ENCODE results near the gene COMMD2.

Gene COMMD2

DNA sequence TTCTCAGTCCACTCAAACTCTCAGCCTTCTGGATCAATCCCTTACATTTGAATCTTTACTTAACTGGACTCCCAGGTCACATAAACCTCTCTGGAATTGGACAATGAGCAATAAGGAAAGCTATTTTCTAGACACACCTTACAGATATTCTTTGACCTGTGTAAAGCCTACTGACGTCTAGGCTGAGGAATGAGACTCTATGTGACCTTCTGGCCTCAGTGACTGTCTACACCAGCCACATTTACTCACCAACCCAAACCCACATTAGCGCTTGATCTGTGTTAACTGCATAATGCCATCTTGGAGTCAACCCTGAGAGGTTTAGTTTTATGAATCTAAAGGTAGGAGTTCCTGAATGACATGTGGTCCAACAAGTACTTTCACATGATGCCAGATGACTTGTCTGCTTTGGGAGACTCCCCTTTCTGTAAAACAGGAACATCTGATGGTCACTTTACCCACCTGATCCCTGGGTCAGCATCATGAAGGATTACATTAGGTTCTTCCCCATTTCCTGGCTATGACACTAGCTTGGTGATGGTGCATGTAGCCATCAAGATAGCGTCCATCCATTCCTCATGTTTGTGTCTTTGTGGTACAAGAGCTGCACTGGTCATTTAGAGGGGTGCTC, 11.4 kb upstream of the COMMD2 start:
- DNase-seq, result no peak

DNA sequence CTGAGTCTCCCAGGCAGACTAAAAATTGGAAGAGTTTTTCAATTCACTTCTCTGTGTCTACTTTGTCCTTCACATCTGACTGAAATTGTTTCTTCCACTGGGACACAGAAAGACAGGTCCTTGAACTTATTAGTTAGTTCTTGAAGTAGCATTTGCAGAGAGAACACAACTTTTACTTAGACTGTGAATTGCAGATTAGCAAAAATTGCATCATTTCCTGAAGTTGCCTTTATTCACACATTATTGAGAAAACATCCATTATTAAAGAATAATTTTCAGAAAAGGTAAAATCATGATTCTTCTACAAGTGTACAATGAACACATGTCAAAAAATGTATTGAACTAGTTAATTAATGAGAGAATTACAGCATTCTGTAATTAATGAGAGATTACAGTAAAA, 1.4 kb upstream of the COMMD2 start:
- no peak for DNase-seq

DNA sequence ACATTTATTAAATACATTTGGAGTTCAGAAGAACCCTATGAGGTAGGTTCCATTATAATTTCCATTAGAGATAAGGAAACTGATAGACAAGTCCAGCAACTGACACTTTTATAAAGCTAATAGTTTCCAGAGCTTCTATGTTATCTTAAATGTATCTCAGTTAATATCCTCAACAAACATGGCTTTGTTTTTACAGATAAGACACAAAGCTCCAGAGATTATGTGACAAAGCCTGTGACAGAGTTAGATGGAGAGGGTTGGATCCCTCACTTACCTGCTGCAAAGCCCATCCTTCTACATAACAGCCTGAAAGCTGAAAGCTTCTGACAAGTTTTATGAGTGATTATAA, 473 bp upstream of the COMMD2 start:
- DNase-seq, result no peak

DNA sequence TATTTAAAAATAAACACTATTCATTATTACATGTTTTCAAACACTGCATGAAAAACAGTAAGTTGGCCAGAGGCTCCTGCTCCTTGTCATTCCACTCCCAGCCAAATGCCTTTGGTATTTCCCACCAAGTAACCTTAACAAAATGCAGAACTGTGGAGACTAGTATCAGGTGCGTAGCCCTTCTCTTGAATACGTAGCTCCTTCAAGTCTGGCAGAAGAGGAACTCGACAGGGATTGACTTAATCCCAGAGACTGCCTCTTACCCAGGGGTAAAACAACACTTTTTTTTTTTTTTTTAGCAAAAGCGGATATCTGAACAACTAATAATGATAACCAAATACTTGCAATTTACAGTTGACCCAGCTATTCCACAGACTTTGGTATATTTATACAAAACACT, 738 bp downstream of the COMMD2 start:
- DNase-seq, result no peak

DNA sequence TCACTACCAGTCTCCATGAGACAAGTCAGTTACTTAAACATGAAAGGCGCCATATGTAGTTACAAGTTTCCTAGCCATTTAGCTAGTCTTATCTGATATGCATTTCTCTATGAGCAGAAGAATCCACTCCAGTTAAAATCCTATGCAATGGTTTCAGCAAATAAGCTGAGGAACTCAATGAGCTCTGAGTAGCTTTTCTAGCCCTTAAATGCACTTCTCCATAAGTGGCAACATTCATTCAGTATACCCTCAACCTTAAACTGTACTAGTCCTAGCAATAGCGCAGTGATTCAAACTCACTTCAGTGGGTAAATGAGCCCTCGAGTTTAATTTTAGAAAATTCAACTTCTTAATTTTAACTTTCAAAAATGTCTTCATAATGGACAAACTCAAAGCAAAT, 7.7 kb downstream of the COMMD2 start:
- no peak for DNase-seq

DNA sequence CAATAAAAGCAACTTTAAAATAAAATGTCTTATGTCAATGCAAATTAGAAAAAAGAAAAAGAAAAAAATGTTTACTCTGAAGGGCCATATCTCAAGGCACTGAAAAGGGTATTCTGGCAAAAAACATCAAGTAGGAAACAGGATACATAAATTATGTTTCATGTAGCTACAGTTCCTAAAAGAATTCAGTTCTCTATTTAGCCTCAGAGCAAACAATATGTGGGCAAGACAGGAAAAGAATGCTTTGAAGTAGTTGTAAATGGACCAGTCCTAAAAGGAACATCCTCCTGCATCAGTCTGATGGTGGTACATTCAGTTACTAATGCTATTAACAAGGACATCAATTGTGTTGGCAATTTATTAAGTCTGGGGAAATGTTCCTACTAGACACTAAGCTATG, 8.1 kb downstream of the COMMD2 start:
- DNase-seq, result no peak

DNA sequence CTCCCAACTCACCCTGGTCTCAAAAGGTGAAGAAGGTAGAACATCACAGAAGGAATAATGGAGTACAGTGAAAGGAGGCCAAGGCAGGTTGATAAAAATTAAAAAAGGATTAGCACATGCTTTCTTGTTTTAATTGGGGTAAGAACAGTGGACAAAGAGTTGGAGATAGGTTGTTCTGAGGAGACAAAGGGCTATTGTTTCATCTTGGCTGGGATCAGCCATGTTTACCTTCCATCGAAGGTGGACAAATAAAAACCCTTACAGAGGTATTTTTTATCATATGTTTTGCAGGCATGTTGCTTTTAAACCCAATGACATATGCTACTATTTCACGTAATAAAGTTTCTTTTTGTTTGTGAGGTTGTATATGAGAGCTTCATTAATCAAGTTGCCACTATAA, 12.9 kb downstream of the COMMD2 start:
- no peak for DNase-seq

DNA sequence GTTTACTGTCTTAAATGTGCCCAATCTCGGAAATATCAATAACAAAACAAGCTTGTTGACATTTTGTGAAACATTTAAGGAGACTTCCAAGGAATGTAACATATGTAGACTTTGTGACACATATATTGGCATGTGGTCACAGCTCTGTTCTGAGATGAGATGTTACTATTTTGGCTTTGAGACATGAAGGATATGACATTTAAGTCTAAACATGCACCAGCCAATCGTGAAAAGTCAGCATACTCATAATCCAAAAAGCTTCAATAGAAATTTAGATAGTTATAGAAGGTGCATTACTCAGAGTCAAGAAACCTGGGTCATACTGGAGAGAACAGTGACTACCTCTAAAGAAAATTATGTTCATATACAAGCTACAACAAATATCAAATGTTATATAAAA, 13.4 kb downstream of the COMMD2 start:
- DNase-seq, result no peak

DNA sequence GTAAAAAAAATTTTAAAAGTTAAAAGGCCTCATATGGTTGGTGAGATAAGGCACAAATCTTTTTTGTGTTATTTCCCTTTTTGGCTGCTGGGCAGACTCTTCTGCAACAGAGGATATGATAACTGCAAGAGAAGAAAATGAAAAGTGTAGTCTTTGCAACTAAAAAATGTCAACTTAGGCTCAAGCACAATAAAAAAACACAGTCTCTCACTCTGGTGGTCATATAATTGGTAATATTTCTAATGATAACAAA, 15.4 kb downstream of the COMMD2 start:
- DNase-seq, result no peak

DNA sequence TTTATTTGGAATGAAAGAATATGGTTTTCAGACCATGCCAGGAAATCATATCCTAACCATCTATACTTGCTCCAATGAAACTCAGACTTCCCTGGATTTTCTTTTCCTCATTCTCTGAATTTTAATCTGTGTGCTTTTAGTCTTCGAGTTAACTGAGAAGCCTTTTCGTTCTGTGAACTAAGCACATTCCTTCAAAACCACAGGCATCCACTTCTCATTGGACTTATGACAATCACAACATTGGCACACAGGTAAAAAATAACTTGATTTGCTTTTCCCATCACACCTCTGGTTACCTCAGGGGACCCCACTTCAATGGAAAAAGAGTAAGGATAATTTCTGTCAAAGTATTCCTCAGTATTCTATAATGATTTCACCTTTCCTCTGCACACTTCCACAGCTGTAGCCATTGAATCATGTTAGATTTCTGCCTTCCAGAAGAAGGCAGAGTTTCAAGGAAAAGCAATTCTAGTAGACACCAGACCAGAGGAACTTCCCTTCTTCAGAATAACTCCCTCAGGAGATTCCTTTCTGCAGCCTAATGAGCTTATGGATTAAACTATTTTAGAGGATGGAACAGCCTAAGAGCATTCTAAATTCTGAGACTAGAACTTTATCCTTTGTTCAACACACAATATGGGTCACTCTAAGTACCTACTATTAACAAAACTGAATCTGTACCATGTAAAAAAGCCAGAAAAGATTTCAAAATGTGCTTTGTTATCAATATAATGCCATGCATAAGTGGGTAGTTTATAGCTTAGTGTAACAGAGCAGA, 15.9 kb downstream of the COMMD2 start:
- no peak for DNase-seq

DNA sequence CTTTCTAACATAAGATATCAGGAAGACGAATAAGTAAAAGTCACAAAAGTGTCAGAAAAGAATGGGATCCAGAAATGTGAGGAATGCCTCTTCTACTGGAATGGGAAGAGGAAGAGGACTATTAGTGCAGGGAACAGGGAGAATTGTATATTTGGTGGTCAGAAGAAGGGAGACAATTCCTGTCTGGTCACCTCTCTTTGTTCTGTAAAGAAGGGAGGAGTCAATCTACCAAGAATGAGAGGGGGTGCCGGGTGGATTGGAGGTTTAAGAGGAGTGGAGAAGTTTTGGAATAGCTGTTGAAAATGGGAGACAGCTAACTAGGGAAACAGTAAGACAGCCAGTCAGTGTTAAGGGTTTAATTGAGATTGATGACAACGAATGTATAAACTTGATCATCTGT, 20.1 kb downstream of the COMMD2 start:
- DNase-seq, result no peak

DNA sequence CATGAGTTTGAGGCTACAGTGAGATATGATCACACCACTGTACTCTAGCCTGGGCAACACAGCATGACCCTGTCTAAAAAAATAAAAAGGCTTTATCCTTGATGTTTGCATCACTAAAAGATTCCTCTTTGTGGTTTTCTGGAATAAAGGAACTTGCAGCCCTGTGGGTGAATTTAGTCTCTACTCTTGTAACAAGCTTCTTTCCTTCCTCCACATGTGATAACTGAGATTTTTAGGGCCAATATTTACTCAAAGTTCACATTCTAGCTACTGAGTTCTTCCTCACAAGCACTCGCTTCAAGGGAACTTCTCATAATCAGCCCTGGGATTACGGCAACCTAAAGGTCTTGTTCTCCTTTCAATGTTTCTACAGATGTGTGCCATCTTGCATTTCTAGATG, 24.6 kb downstream of the COMMD2 start:
- DNase-seq, result no peak

DNA sequence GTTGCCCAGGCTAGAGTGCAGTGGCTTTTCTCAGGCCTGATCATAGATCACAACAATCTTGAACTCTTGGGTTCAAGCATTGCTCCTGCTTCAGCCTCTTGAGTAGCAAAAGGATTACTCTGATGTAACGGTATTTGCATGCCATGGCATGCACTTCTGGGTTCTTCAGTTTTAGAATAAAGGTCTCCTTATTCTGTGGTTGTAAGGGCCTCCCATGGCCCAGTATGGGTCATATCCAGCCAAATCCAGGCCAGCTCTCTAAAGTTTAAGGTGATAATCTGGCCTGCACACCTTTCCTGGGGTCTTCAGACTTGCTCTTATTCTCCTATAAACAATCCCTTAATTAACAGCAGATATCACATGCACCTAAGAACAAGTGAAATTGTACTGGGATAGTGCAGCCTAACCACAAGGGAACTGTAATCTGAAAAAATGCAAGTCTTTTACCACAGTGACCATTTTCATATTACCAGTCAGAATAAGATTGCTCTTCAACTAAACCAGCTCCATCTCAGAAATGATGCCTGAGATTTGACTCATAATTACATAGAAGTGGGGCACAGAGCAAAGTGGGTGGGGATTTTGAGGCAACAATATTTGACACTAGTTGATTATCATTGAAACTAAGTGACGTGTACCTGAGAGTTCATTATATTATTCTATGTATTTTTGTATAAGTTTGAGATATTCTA, 25.4 kb downstream of the COMMD2 start:
- no peak for DNase-seq

DNA sequence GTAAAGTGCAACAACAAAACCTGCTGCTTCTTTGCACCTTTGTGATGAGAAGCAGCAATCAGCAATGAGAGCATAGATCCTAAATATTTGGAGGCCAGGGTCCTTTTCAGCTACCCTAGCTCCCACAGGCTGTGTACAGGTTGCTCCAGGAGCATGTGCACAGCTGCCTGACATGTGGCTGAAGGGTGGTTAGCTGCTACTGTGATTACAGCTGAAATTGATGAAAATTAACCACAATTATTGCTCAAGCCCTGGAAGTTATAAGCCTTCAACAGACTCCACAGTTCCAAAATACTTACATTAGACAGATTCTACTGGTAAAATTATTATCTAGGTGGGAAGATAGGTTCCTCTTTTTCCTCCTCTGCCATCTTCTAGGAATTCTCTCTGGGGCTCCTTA, 28.5 kb downstream of the COMMD2 start:
- DNase-seq, result no peak

DNA sequence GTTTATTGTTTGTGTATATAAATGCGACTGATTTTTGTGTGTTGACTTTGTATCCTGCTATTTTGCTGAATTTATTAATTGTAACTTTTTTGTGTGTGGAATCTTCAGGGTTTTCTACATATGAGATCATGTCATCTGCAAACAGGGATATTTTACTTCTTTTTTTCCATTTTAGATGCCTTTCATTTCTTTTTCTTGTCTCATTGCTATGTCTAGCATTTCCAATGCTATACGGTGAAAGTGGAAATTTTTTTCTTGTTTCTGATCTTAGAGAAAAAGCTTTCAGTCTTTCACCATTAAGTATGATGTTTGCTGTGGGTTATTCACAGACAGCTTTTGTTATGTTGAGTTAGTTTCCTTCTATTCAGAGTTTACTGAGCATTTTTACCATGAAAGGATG, 31.4 kb downstream of the COMMD2 start:
- DNase-seq, result no peak

DNA sequence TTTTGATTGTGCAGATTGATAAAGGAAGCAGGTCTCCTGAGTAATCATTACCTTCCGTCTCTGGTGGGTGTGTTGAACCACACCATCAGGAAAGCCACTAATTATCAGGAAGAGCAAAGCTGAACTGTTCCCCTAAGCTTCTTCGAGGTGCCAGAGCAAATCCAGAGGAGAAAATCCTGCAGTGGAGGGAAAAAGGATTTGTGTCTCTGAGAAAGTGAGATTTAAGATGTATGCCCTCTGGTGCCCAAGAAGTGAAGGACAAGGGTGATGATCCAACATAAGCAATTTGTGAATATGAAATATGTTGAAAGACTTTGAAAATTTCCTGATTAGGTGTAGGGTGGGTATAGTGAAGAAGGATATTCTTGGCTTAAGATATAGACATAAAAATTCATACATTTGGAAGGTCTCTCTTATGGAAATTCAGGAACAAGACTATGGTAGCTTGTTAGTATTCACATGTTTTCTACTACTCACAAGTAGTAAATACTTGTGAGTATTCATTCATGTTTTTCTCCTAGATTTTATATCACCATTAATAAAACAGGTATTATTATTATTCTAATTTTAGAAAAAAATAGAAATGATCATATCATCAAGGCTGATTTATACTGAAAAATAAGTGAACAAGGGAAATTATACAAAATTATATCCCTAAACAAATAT, 34.8 kb downstream of the COMMD2 start:
- DNase-seq, result no peak

DNA sequence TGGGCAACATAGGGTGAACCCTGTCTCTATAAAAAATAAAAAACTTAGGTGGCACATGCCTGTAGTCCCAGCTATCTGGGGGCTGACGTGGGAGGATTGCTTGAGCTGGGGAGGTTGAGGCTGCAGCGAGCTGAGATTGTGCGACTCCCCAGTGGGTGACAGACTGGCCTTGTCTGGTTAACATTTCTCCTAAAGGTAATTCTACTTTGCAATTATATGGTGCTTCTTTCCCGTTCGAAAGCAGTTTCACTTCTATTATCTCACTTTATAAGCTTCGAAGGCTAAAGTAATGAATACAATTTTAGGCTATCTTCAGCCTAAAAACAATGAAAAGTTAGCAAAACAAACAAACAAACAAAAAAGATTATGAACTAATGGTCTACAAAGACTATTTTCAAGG, 35.3 kb downstream of the COMMD2 start:
- DNase-seq, result no peak

DNA sequence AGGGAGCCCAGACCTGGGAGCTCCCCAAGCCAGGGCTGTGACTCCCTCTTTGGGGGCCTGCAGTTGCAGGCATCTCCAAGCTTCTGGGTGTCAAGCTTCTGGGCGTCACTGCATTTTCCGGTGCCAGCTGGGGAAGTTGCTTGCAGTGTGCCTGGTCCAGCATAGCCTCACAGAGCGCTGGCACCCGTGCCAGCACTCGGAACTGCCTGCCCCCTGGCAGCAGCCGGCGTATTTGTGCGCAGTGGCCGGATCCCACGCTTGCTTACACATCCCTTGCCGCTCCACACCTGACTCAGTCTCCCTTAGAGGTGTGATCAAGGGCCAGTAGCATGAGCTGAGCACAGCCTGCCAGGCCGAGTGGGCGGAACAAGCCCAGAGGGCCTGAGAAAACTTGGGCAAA, 37.0 kb downstream of the COMMD2 start:
- DNase-seq, result no peak

DNA sequence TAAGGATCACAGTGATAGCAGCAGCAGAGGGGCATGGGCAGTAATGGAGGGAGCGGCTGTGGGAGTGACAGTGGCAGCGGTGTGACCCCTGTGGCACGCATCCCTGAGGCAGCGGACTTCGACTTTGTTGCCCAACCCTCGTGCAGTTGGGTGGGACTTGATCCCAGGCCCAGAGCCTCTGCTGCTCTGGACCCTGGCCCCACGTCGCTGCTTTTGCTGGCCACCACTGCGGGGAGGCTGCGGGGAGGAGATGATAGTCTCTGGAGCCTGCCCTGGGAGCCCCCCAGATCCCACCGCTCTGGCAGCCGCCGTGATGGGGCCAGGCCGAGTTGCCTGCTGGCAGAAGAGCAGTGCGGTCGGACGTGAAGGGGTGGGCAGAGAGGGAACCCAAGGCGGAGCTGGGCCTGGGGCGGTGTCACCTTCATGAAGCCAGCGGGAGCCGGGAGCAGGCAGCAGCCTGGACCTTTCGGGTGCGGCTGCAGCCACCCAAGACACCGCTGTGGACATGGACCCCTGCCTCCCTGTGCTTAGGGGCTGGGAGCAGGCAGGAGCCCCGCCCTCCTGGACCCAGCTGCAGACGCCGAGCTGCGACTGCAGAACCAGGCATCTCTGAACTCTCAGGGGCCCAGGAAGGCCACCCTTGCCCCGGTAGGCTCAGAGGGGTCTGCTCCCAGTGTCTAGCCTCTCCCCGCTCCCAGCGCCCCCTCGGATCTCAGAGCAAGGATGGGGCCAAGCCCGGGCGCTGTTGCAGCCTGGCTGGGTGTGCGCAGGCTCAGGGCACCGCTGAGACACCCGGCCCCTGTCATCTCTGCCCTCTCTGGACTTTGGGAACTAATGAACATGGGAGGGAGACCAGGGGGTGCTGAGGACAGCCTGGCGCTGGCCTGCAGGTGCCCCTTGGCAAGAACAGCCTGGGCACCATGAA, 38.3 kb downstream of the COMMD2 start:
- no peak for DNase-seq

DNA sequence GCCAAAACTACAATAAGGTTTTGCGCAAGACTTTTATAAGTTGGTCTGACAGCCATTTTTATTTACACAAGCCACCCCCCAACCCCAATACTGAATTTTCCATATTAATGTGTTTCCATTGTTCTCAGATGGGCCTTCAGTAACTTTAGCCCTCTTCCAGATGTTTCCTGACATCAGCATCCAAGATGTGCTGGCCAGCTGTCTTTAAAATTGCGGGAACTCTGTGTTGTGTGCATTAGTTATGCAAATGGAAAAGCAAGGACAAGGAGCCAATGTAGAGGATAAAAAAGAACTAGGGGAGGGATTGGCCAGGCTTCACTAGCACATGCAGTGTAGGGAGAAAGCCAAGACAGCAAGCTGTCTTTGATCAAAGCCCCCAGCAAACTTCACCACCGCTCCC, 45.4 kb downstream of the COMMD2 start:
- DNase-seq, result no peak

DNA sequence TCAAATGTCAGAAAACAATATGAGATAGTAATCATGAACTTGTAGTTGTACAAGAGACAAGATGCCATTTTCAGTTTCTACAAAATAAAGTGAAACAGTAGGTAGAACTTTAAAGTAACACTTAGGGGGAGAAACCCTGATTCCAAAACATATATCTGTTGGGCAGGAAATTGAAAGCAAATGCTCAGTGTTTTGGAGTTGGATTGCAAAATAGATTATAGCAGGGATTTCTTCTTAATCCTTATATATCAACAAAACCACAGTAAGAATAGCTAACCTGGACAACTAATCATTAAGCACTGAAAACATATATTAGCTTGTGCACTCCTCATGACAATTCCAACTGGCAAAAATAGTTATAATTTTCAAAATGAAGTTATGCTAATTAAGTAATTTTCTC, 46.9 kb downstream of the COMMD2 start:
- DNase-seq, result no peak

DNA sequence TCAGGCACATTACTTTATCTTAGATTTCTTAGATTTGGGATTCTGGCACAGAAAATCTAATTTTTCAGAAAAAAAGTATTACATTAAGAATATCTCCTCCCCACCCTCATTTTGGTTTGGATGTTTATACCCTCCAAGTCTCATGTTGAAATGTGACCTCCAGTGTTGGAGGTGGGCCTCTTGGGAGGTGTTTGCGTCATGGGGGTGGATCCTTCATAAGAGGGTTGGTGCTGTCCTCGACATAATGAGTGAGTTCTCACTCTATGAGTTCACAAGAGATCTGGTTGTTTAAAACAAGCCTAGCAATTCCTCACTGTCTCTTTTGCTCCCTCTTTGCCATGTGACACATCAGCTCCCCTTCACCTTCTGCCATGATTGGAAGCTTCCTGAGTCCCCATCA, 48.8 kb downstream of the COMMD2 start:
- no peak for DNase-seq

All from activated CD4-positive, CD25-positive, alpha-beta regulatory T cell (primary cell).